PC-9 (cell line): ENCODE measurements around the gene ZNF135.

ENCODE experiments used
- CTCF ChIP-seq: fragments of 200-600 bp; sonication (generic); conservative IDR thresholded peaks from 2 replicates; pipeline ENCODE4 v1.6.1; 2017; ENCODE audit warnings: mixed run types, antibody characterized with exemption, mild to moderate bottlenecking, moderate library complexity
- EZH2 ChIP-seq: fragments of 200-600 bp; sonication (generic); IDR thresholded peaks from 2 replicates; pipeline ENCODE4 v1.8.0; 2017; ENCODE audit warnings: antibody characterized with exemption, low read depth

- TF ChIP-seq CTCF: no peak
- TF ChIP-seq EZH2: no peak
These were observed 12.2 kb upstream of the ZNF135 start for GRCh38 chr19:58046856-58047255.
